ENCODE results near the gene VARS1.

The VARS1 gene

DNA sequence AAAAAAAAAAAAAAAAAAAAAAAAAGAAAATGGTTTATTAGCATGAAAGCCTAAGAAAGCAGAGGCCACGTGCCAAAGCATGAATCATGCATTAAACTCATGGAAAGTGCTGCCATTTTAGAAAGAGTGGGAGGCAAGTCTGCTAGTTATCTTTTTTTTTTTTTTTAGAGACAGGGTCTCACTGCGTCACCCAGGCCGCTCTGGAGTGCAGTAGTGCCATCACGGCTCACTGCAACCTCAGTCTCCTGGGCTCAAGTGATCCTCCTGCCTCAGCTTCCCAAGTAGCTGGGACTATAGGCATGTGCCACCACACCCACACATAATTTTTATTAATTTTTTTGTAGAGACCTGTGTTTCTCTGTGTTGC lies 23.6 kb downstream of the VARS1 start:
- DNase-seq (ENCODE audit: low read depth) = no peak

DNA sequence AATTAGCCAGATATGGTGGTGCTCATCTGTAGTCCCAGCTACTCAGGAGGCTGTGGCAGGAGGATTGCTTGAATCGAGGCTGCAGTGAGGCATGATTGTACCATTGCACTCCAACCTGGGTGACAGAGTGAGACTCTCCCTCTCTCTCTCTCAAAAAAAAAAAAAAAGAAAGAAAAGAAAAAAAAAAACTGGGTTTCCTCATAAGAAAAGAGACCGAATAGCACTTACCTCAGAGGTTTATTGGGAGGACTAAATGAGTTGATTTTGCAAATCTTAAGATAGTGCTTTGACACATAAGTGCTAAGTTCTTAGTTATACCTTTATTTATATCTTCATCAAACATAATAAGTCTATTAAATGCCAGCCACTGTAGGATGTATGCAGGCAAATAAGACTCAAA lies 24.7 kb downstream of the VARS1 start:
- DNase-seq (ENCODE audit: low read depth) = no peak

DNA sequence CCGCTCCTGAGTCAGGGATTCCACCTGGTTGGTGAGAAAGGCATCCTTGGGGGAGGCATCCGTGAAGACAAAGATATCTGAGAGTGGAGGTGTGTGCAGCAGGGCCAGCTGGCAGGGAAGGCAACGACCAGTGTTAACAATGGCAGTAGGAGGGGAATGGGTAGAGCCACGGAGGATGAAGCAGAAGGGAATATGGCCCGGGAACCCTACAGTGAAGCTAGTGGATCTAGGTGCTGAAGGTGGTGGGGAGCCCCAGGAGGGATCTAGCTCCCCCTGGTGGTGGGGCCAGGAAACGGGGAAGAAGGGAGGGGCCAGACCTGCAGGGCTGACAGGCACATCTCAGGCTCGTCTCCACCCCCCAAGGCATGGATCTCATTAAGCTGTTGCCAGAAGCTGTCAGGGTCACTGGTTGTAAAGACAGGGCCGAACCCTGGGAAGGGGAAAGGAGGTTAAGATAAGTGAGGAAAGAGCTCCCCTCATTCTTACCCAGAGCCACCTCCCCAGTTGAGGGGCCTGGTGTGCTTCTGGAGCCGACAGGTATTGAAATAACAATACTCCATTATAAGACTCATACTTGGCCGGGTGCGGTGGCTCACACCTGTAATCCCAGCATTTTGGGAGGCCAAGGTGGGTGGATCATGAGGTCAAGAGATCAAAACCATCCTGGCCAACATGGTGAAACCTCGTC lies 25.7 kb downstream of the VARS1 start:
- DNase-seq (ENCODE audit: low read depth) = no peak

DNA sequence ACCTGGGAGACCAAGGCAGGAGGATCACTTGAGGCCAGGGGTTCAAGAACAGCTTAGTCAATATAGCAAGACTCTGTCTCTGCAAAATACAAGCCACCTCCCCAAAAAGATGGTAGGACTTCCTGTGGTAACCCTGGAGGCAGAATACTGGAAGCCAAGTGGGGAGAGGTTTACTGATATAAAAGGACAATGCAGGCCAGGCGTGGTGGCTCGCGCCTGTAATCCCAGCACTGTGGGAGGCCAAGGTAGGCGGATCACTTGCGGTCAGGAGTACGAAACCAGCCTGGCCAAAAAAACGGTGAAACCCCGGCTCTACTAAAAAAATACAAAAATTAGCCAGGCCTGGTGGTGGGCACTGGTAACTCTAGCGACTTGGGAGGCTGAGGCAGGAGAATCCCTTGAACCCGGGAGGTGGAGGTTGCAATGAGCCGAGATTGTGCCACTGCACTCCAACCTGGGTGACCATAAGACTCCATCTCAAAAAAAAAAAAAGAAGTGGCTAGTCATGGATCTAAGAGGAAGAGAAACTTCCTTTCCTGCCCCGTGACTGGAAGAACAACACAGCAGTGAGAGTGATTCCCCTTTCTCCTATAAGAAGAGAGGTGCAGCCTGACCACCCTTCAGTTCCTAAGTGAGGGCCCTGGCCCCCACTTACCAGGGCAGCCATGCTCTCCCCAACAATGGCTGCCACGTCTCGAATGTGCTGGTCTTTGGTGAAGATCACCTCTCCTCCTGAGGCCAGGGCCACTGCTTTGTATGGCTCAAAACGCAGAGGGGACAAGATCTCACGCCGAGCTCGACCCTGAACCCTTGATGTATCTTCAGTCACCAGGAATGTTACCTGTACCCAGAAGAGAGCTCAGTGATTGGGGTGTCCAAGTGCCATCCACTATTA lies 26.9 kb downstream of the VARS1 start:
- DNase-seq (ENCODE audit: low read depth) = no peak

DNA sequence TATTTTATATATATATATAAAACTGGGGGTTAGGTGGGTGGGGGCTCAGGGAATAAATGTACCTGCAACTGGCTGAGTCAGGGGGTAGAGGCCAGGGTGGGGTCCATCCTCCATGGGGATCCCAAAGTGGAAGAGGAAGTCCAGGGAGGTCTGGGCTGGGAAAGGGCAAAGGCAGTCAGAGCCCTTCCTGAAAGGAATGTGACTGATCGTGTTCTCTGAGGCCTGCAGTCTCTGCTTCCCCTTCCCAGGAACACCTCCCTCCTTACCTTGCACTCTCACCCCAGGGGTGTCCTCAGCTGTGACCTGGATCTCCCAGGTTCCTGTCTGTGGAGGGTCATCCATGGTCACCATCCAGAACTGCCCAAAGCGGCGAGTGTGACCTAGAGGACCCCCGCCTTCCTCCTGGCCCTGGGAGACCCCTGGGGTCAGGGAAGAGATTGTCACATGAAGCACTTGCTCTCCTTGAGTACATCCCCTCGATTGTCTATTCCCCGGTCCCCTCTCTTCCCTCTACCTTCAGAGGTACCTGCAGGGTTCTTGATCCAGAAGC lies 28.4 kb downstream of the VARS1 start:
- DNase-seq (ENCODE audit: low read depth) = no peak

DNA sequence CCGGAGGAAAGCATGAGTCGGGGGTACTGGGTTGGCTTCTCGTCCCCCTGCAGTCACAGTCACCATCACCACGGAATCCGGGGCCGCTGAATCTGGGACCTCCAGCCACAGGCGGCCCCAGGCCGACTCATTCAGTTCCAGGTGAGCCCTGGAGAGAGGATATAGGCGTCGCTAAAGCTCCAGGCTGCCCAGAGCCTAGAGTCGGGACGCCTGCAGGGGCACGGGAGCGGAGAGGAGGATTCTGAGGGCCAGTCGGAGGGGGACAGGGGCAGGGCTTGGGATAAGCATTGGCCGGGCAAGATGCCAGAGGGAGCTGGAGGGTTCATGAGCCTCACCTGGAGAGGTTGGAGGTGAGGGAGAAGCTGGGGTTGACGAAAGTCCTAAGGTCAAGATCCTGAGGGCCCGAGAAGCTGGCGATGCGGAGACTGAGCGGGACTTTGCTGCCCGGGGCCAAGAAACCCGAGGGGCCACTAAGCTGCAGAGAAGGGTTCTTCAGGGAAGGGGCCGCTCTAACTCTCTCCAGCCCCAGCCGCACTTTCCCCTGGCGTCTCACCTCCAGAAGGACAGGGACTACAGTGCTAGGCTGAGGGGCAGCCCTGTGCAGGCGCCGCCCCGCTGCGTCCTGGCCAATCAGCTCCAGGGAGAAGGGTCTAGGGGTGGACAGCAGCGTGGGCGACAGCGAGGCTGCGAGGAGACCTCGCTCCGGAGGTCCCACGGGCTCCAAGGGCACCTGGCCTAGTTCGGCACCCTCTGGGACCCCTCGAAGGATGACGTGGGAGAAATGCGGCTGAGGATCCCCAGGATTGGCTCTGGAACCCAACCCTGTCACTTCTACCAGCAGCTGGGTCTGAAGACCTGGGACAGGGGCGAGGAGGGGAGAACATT lies 29.4 kb downstream of the VARS1 start:
- DNase-seq (ENCODE audit: low read depth) = no peak

DNA sequence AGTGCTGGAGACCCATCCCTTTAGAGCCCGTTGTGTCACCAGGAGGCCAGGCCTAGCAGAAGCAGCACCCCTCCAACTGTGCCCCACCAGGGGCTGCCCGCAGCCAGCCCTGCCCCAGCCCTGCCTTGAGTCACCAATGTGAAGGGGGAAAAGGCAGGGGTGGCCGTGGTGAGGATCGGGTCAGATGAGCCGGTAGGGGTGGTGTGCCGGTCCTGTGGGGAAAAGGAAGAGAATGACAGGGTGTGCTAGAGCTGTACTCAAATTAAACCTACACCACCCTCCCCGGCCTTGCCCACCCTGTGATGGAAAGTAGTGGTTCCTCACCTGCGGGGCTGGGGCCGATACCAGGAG lies 30.0 kb downstream of the VARS1 start:
- no peak for DNase-seq (ENCODE audit: low read depth)

DNA sequence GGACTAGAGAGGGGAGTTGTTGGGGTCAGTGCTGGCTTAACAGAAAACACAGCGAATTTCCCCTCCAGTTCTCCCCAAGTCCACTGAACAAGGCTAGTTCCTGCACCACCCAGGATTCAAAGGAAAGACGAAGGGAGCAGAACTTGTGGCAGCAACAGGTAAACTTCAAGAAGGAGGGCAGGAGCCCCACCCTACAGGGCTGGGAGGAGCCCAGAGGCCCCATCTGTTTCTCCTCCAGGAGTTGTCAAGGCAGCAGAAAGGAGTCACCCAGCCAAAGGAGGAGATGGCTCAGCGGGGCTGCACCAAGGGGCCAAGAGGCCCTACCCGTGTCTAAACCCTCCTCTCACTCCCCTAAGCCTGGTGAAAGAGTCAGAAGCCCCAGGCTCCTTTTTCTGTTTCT lies 31.4 kb downstream of the VARS1 start:
- no peak for DNase-seq (ENCODE audit: low read depth)

DNA sequence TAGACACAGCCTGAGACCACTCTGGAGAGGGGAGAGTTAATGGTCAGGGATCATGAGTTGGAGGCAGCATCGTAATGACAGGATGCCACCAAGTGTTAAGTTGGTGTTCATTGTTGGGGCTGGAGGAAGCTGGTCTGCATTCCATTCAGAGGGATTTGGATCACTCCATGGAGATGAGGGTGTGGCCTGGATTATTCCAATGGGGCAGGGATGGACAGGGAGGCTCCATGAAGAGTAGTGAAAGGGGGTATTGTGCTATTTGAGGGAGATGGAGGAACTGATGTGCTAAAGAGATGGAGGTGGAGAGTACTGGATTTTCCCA lies 32.0 kb downstream of the VARS1 start:
- no peak for DNase-seq (ENCODE audit: low read depth)

DNA sequence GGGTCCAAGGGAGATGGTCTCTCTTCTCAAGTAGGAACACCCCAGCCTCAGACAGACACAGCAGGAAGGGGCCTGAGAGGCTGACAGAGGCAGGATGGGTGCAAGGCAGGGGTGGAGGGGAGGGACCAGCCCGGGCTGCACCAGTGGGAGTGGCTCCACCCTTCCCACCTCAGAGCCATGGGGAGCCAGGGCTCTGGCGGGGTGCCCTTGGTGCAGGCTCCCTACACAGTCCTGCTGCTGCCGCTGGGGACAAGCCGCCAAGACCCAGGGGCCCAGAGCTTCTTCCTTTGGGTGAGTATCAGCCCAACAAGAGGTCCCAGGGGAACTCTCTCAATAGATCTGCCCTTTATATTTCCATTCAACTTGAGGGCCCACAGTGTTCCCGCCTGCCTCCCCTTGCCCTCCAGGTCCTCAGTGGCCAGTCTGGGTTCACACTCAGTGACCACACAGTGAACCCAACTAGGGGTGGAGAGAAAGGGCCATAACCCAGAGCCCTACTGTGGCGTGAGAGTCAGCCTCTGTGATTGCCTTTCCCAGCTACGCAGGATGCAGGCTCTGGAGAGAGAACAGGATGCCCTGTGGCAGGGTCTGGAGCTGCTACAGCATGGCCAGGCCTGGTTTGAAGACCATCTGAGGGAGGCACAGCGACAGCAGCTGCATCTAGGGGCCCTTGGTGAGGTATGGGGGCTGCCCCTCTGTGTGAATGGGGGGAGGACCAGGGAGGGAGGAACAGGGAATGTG lies 32.5 kb downstream of the VARS1 start:
- no peak for DNase-seq (ENCODE audit: low read depth)

DNA sequence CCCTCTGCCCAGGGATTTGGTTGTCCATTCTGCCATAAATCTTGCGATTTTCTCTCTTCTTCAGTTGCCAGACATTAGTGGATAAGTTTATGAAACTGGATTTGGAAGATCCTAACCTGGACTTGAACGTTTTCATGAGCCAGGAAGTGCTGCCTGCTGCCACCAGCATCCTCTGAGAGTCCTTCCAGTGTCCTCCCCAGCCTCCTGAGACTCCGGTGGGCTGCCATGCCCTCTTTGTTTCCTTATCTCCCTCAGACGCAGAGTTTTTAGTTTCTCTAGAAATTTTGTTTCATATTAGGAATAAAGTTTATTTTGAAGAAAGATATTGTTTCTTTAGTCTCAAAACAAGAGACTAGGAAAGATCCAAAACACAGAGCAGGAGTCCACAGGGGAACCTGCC lies 33.2 kb downstream of the VARS1 start, which contains the start of gene SAPCD1:
Gene SAPCD1, plus strand, starts transcription at position 301 of the 400 bp plus-strand sequence. CDS start 399 bp downstream, outside the sequence.
- no peak for DNase-seq (ENCODE audit: low read depth)

DNA sequence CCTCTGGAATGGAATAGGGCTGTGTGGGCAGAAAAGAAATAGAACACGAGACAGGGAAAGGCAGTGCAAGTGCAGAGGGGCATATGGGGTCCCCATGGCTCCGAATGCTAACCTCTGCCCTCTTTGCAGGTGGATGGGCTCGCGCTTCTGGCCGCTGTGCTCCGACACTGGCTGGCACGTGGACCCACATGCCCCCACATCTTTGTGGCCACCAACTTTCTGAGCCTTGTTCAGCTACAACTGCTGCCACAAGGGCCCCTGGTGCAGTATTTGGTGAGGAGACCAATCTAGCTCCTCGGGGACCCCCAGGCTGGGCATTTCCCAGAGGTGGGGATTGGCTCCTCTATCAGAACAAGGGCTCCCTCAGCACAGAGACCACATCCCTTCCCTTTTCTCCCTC lies 34.2 kb downstream of the VARS1 start:
- DNase-seq (ENCODE audit: low read depth) = no peak

DNA sequence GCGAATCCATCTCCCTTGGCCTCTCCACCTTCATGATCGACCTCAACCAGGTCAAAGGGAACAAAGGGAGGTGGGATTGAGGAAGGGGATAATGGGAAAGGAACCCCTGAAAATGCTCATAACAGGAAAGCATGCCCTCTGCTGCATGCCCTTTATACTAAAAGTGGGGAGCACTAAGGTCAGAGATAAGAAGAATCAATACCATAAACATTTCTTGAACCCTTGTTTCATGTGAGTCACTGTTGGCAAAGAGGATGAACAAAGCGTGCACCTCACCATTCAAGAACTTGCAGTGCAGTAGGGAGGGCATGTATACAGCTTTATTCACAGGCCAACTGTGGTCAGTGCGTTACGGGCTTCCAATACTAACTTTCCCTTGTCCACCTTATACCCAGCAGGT lies 34.8 kb downstream of the VARS1 start:
- DNase-seq (ENCODE audit: low read depth) = no peak

DNA sequence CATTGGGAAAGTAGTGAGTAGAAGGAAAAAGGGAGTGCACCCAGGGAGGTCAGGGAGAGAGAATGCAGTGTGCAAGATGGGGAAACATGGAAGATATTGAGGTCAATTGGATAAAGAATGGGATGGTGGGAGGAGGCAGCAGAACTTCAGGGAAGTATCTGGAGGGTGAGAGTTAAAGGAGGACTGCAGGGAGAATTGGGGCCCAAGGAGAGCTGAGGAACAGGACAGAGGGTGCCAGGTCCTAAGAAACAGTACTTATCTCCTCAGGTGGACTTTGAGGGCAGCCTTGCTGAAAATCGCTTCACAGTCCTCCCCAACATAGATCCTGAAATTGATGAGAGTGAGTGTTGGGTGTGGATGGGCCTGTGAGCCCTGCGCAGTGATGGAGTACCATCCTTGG lies 37.3 kb downstream of the VARS1 start:
- no peak for DNase-seq (ENCODE audit: low read depth)

DNA sequence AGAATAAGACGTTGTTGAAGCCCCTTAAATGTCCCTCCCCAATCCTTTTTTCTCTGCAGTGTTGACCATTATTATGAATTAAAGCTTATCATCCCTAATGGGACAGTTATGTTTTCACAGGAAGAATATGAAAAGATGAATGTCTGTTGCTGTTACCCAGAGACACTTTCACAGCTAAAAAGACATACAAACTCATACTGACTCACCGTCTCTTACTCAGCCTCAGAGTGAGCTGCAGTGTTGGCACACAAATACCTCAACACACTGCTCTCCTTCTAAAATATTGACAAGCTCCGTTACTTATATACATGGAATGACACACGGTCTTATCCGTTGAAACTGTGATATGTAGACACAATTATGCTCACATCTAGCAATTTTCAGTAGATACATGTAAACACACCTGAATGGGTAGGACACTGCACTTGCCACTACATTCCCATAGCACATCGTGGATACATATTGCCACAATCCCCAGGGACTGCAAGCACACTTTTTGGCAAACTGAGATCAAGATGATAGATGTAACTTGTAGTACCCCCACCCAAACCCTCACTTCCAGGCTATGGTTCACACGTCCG lies 42.7 kb downstream of the VARS1 start:
- no peak for DNase-seq (ENCODE audit: low read depth)

DNA sequence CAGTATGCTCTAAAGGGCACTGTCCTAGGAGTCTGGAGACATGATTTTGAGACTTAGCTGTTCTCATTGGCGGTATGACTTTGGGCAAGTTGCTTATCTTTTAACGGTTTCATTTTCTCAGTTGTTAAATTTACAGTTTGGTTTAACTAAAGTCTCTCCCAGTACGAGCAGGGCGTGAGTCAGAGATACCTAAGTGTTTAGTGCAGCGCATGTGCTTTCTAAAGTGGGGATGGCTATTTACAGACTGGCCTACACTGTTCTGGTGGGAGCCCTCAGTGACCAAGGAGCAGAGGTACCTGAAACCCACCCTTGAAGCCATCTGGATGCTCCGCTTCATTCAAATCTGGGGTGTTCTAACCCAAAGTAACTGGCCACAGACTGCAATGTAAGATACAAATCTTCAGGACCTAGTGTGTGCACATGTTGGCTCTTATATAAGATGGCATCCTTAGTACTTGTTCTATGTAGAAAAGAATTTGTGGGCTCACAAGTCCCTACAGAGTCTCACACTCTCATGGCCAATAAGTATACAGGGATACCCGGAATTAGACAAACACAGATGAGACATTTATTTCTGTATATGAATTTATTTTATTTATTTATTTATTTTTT lies 45.0 kb downstream of the VARS1 start:
- DNase-seq (ENCODE audit: low read depth) = no peak

DNA sequence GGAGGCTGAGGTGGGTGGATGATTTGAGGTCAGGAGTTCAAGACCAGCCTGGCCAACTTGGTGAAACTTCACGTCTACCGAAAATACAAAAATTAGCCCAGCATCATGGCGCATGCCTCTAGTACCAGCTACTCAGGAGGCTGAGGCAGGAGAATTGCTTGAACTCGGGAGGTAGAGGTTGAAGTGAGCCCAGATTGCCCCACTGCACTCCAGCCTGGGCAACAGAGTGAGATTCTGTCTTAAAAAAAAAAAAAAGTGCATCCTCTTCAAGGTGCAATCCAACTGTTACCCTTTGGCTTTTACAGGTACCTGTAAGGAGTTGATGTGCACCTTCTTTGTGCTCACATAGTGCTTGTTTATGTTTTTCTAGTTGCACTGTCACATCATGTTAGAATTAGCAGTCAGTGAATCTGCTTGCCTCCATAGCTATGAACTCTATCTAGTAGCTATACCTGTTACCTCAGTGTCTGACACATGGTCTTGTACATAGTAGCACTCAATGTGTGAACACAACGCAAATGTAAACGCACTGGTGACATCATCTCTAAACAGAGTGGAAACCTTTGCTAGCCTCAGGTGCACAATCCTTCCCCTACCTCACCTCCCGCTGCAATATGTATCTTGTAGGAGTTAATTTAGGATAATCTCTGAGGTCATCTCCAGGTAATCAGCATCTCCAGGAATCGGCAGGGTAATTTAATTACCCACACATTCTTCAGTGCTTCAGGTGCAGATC lies 46.1 kb downstream of the VARS1 start:
- DNase-seq (ENCODE audit: low read depth) = no peak

Measured in HS-27A (cell line).